ENCODE data around the gene STOML2. TPM values are rescaled to one million over a fixed set of nuclear protein-coding genes. Genes with fewer than 3 reads are reported as not detected.

STOML2 gene
- total RNA-seq, 1 experiment from 2014 or later = 192 TPM

DNA sequence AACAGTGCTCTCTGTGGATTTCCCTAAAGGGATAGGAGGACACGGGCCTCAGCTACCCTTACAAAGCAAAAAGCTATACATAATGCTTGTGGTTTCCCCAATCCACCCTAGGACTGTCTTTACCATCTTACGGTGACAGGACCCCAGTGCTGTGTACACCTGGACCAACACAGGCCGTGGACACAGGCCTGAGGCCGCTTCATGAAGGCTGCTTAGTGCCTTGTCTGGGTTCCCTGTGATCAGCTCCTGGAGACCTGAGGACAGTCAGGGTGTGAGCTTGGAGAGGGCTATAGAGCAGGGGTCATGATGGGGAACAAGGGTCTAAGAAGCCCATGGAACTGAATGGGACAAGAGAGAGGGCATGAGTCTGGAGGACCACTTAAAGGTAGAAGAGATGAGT, 26.1 kb downstream of the STOML2 start:
- Mint-ChIP-seq H3K9me3 (no peaks in the 10 kb centered on the region), H3K36me3 (ENCODE audit: insufficient read depth in 1 of 3, low read depth in 3 of 3) (peaks cover 36 to 54% (median 52%) of the 10 kb centered on the region in 3 experiments; a peak in 6 of 7 replicates), H3K4me3 (no peak overlapping the region), H3K4me1 (peaks cover 20 to 21% of the 10 kb centered on the region in 2 experiments), H3K27ac (no peak overlapping the region), H3K27me3 (ENCODE audit: low read depth) (no peaks in the 10 kb centered on the region; the same call in 1 of the 2 replicates)
- Histone ChIP-seq H3K9ac (ENCODE audit: extremely low read depth, insufficient read length, low read length) (no peak overlapping the region), H3K27ac (ENCODE audit: insufficient read length, low read depth, low read length) (no peak overlapping the region), H2BK120ac (ENCODE audit: low read depth, low read length, poor library complexity, severe bottlenecking) (no peak overlapping the region), H4K5ac (ENCODE audit: insufficient read length, low read depth, low read length) (no peak overlapping the region), H2BK20ac (ENCODE audit: low read depth, low read length, poor library complexity, severe bottlenecking) (no peak overlapping the region), H3K27me3 (ENCODE audit: insufficient read depth, low read length) (no peaks in the 10 kb centered on the region), H2BK12ac (ENCODE audit: insufficient read length, low read depth, low read length) (no peak overlapping the region), H3K23me2 (ENCODE audit: insufficient read length, low read depth, low read length, poor library complexity, severe bottlenecking) (peaks cover 11% of the 10 kb centered on the region), H3K4me2 (ENCODE audit: insufficient read depth, insufficient read length, low read length) (no peak overlapping the region), H4K20me1 (ENCODE audit: control insufficient read depth, insufficient read depth, insufficient read length) (no peaks in the 10 kb centered on the region), H3K56ac (ENCODE audit: insufficient read length, low read depth, low read length) (no peak overlapping the region), H3K23ac (ENCODE audit: insufficient read length, low read depth, low read length) (no peak overlapping the region), H2AK5ac (ENCODE audit: insufficient read length, low read length) (no peak overlapping the region), H4K8ac (replicated peaks; ENCODE audit: insufficient read length, low read depth, low read length) (no peak overlapping the region), H2BK5ac (ENCODE audit: insufficient read length, low read length) (no peak overlapping the region), H4K91ac (ENCODE audit: insufficient read length, low read depth, low read length) (no peak overlapping the region), H3K4me1 (ENCODE audit: insufficient read depth, low read length) (peaks cover 7% of the 10 kb centered on the region; the same call in 1 of the 2 replicates), H3K9me3 (ENCODE audit: control insufficient read depth, low read depth, low read length) (no peaks in the 10 kb centered on the region), H3K18ac (ENCODE audit: insufficient read length, low read depth, low read length) (no peak overlapping the region), H3K79me1 (ENCODE audit: insufficient read depth, low read depth, low read length, poor library complexity, severe bottlenecking) (peaks cover 7% of the 10 kb centered on the region), H2AFZ (ENCODE audit: low read length) (no peak overlapping the region), H3K79me2 (ENCODE audit: insufficient read depth, low read length) (peaks cover 10% of the 10 kb centered on the region; the same call in 1 of the 2 replicates), H3K4ac (ENCODE audit: low read depth, low read length) (no peak overlapping the region), H3K14ac (ENCODE audit: insufficient read depth, low read length) (no peak overlapping the region), H3T11ph (ENCODE audit: low read length) (no peak overlapping the region), H2BK15ac (ENCODE audit: low read depth, low read length) (no peak overlapping the region)
- TF ChIP-seq, protein P1, sequence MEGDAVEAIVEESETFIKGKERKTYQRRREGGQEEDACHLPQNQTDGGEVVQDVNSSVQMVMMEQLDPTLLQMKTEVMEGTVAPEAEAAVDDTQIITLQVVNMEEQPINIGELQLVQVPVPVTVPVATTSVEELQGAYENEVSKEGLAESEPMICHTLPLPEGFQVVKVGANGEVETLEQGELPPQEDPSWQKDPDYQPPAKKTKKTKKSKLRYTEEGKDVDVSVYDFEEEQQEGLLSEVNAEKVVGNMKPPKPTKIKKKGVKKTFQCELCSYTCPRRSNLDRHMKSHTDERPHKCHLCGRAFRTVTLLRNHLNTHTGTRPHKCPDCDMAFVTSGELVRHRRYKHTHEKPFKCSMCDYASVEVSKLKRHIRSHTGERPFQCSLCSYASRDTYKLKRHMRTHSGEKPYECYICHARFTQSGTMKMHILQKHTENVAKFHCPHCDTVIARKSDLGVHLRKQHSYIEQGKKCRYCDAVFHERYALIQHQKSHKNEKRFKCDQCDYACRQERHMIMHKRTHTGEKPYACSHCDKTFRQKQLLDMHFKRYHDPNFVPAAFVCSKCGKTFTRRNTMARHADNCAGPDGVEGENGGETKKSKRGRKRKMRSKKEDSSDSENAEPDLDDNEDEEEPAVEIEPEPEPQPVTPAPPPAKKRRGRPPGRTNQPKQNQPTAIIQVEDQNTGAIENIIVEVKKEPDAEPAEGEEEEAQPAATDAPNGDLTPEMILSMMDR (conservative IDR thresholded peaks at IDR 0.05) = no peak
- no peak for DNase-seq
- WGBS (ENCODE audit: extremely low coverage, insufficient read length, low lambda C conversion rate) = no CpG with 5 or more reads among the region's 4 CpGs

Measured in H9 (cell line).